ENCODE measurements around the gene CHN2. TPM values are rescaled to one million over a fixed set of nuclear protein-coding genes. Genes with fewer than 3 reads are reported as not detected.

Gene CHN2
- total RNA-seq, 5 donors from 2014 or later (not counting 1 experiment from before 2014, with no cell fraction given): 4.5 to 9.0 (median 6.6) TPM

DNA sequence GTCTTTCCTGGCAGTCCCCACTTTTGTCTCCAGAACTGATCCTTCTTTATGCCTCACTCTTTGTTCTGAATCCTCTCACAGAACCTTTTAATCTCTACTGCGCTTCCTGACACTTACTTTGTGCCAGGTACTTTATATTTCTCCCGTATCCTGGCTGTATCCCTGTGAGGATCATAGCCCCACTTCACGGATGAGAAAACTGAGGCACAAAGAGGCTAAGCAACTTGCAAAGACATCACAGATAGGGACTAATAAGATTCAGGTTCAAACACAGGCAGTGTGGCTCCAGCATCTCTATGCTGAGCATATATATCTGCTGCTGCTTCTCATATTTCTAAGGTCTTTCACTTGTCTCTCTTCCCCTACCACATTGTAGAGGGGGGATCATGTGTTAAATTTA lies 116.7 kb downstream of the CHN2 start:
- Mint-ChIP-seq H3K9me3 (peaks cover 4 to 15% (median 5%) of the 10 kb centered on the region in 3 donors), H3K27me3 (no peaks in the 10 kb centered on the region), H3K4me3 (no peak overlapping the region), H3K27ac (no peak overlapping the region), H3K4me1 (no peaks in the 10 kb centered on the region), H3K36me3 (peaks cover 8% of the 10 kb centered on the region)
- H3K27ac ChIP-seq (ENCODE audit: low read length): no peak overlapping the region
- H3K36me3 ChIP-seq (ENCODE audit: control insufficient read depth in 2 of 2, extremely low read depth in 1 of 2, insufficient read depth in 1 of 2, low read length in 1 of 2): no peaks in the 10 kb centered on the region
- DNase-seq (no peak), ATAC-seq (replicated peaks in 1 of 4) (no peak)
- CTCF ChIA-PET: no interaction called here
- H3K27me3 ChIP-seq (replicated peaks in 1 of 2; ENCODE audit: control insufficient read depth in 2 of 2, extremely low read depth in 1 of 2, insufficient read depth in 2 of 2, low read length in 1 of 2): peaks cover 0 to 4% of the 10 kb centered on the region in 2 experiments
- H3K4me1 ChIP-seq (ENCODE audit: control insufficient read depth in 1 of 2, extremely low read depth in 1 of 2, insufficient read depth in 2 of 2, low read length in 2 of 2): no peaks in the 10 kb centered on the region
- 86% methylated on average over 3 of the region's 3 CpGs for WGBS (ENCODE audit: insufficient coverage)
- no peaks in the 10 kb centered on the region for H3K9me3 ChIP-seq
- POLR2A ChIA-PET: no interaction called here
- no peak overlapping the region for H3K4me3 ChIP-seq (ENCODE audit: control insufficient read depth in 1 of 2, extremely low read depth in 1 of 2, low read length in 1 of 2)

DNA sequence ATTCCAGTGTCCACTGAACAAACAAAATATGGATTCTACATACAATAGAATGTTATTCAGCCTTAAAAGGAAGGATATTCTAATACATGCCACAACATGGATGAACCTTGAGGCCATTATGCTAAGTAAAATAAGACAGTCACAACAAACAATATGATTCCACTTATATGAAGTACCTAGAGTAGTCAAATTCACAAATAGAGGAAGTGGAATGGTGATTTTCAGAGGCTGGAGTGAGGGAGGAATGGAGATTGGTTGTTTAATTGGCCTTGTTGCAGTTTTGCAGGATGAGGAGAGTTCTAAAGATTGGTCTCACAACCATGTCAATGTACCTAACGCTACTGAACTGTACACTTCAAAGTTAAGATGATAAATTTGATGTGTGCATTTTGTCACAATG lies 119.6 kb downstream of the CHN2 start:
- no peak for DNase-seq
- Mint-ChIP-seq H3K4me1 (no peaks in the 10 kb centered on the region), H3K27me3 (no peaks in the 10 kb centered on the region), H3K27ac (no peak overlapping the region), H3K9me3 (peaks cover 0 to 10% (median 4%) of the 10 kb centered on the region in 3 donors), H3K36me3 (peaks cover 8% of the 10 kb centered on the region), H3K4me3 (no peak overlapping the region)
- no CpG with 5 or more reads among the region's 1 CpG for WGBS (ENCODE audit: insufficient coverage)
- ATAC-seq (replicated peaks in 1 of 4): no peak
- Histone ChIP-seq H3K27ac (ENCODE audit: low read length) (no peak overlapping the region), H3K27me3 (replicated peaks in 1 of 2; ENCODE audit: control insufficient read depth in 2 of 2, extremely low read depth in 1 of 2, insufficient read depth in 2 of 2, low read length in 1 of 2) (peaks cover 0 to 4% of the 10 kb centered on the region in 2 experiments), H3K9me3 (no peaks in the 10 kb centered on the region), H3K4me1 (ENCODE audit: control insufficient read depth in 1 of 2, extremely low read depth in 1 of 2, insufficient read depth in 2 of 2, low read length in 2 of 2) (no peaks in the 10 kb centered on the region), H3K4me3 (ENCODE audit: control insufficient read depth in 1 of 2, extremely low read depth in 1 of 2, low read length in 1 of 2) (no peak overlapping the region), H3K36me3 (ENCODE audit: control insufficient read depth in 2 of 2, extremely low read depth in 1 of 2, insufficient read depth in 1 of 2, low read length in 1 of 2) (no peaks in the 10 kb centered on the region)
- POLR2A ChIA-PET: no interaction called here
- CTCF ChIA-PET: interaction anchor here in 1 of 2 donors (0.6 kb wide), 1 partner anchor 410 kb away, joined by 3 read pairs; no protein-coding TSS in a partner anchor

- Mint-ChIP-seq H3K36me3 (peaks cover 5% of the 10 kb centered on the region), H3K4me1 (no peaks in the 10 kb centered on the region), H3K4me3 (no peak overlapping the region), H3K27ac (no peak overlapping the region), H3K27me3 (no peaks in the 10 kb centered on the region), H3K9me3 (peaks cover 0 to 6% (median 0%) of the 10 kb centered on the region in 3 donors)
- Histone ChIP-seq H3K9me3 (no peaks in the 10 kb centered on the region), H3K4me3 (ENCODE audit: control insufficient read depth in 1 of 2, extremely low read depth in 1 of 2, low read length in 1 of 2) (no peak overlapping the region), H3K36me3 (ENCODE audit: control insufficient read depth in 2 of 2, extremely low read depth in 1 of 2, insufficient read depth in 1 of 2, low read length in 1 of 2) (no peaks in the 10 kb centered on the region), H3K27ac (ENCODE audit: low read length) (no peak overlapping the region), H3K4me1 (ENCODE audit: control insufficient read depth in 1 of 2, extremely low read depth in 1 of 2, insufficient read depth in 2 of 2, low read length in 2 of 2) (no peaks in the 10 kb centered on the region), H3K27me3 (replicated peaks in 1 of 2; ENCODE audit: control insufficient read depth in 2 of 2, extremely low read depth in 1 of 2, insufficient read depth in 2 of 2, low read length in 1 of 2) (no peaks in the 10 kb centered on the region)
- DNase-seq (no peak), ATAC-seq (replicated peaks in 1 of 4) (no peak)
- no CpG with 5 or more reads among the region's 3 CpGs for WGBS (ENCODE audit: insufficient coverage)
- ChIA-PET POLR2A (no interaction called here), CTCF (interaction anchor here in 1 of 2 donors (0.6 kb wide), 1 partner anchor 17 kb away, joined by 4 read pairs; no protein-coding TSS in a partner anchor)
These were observed 120.7 kb downstream of the CHN2 start for GRCh38 chr7:29315122-29315891.

GRCh38 chr7:29315892-29316270 lies 121.3 kb downstream of the CHN2 start:
- Histone ChIP-seq H3K4me3 (ENCODE audit: control insufficient read depth in 1 of 2, extremely low read depth in 1 of 2, low read length in 1 of 2) (no peak overlapping the region), H3K36me3 (ENCODE audit: control insufficient read depth in 2 of 2, extremely low read depth in 1 of 2, insufficient read depth in 1 of 2, low read length in 1 of 2) (no peaks in the 10 kb centered on the region), H3K27me3 (replicated peaks in 1 of 2; ENCODE audit: control insufficient read depth in 2 of 2, extremely low read depth in 1 of 2, insufficient read depth in 2 of 2, low read length in 1 of 2) (no peaks in the 10 kb centered on the region), H3K27ac (ENCODE audit: low read length) (no peak overlapping the region), H3K9me3 (no peaks in the 10 kb centered on the region), H3K4me1 (ENCODE audit: control insufficient read depth in 1 of 2, extremely low read depth in 1 of 2, insufficient read depth in 2 of 2, low read length in 2 of 2) (no peaks in the 10 kb centered on the region)
- no CpG with 5 or more reads among the region's 2 CpGs for WGBS (ENCODE audit: insufficient coverage)
- POLR2A ChIA-PET: no interaction called here
- Mint-ChIP-seq H3K9me3 (peaks cover 0 to 6% (median 0%) of the 10 kb centered on the region in 3 donors), H3K27me3 (no peaks in the 10 kb centered on the region), H3K4me1 (no peaks in the 10 kb centered on the region), H3K27ac (no peak overlapping the region), H3K4me3 (no peak overlapping the region), H3K36me3 (peaks cover 5% of the 10 kb centered on the region)
- ATAC-seq (replicated peaks in 1 of 4) (no peak), DNase-seq (no peak)
- CTCF ChIA-PET: interaction anchor here in 1 of 2 donors (0.6 kb wide), 2 partner anchors 11 to 17 kb away, joined by 4 read pairs; no protein-coding TSS in a partner anchor

GRCh38 chr7:29316926-29317325 lies 122.4 kb downstream of the CHN2 start:
- ATAC-seq (replicated peaks in 1 of 4) (no peak), DNase-seq (no peak)
- H3K27me3 ChIP-seq (replicated peaks in 1 of 2; ENCODE audit: control insufficient read depth in 2 of 2, extremely low read depth in 1 of 2, insufficient read depth in 2 of 2, low read length in 1 of 2): no peaks in the 10 kb centered on the region
- no peaks in the 10 kb centered on the region for H3K27me3 Mint-ChIP-seq
- no peaks in the 10 kb centered on the region for H3K9me3 Mint-ChIP-seq
- H3K27ac Mint-ChIP-seq: no peak overlapping the region
- H3K36me3 ChIP-seq (ENCODE audit: control insufficient read depth in 2 of 2, extremely low read depth in 1 of 2, insufficient read depth in 1 of 2, low read length in 1 of 2): no peaks in the 10 kb centered on the region
- no CpG with 5 or more reads among the region's 3 CpGs for WGBS (ENCODE audit: insufficient coverage)
- H3K4me3 Mint-ChIP-seq: no peak overlapping the region
- H3K9me3 ChIP-seq: no peaks in the 10 kb centered on the region
- no peak overlapping the region for H3K27ac ChIP-seq (ENCODE audit: low read length)
- H3K36me3 Mint-ChIP-seq: no peaks in the 10 kb centered on the region
- no peaks in the 10 kb centered on the region for H3K4me1 ChIP-seq (ENCODE audit: control insufficient read depth in 1 of 2, extremely low read depth in 1 of 2, insufficient read depth in 2 of 2, low read length in 2 of 2)
- H3K4me3 ChIP-seq (ENCODE audit: control insufficient read depth in 1 of 2, extremely low read depth in 1 of 2, low read length in 1 of 2): no peak overlapping the region
- H3K4me1 Mint-ChIP-seq: no peaks in the 10 kb centered on the region
- ChIA-PET CTCF (no interaction called here), POLR2A (interaction anchor here in 1 of 2 donors (0.6 kb wide), 1 partner anchor 23 kb away, joined by 13 read pairs; no protein-coding TSS in a partner anchor)

DNA sequence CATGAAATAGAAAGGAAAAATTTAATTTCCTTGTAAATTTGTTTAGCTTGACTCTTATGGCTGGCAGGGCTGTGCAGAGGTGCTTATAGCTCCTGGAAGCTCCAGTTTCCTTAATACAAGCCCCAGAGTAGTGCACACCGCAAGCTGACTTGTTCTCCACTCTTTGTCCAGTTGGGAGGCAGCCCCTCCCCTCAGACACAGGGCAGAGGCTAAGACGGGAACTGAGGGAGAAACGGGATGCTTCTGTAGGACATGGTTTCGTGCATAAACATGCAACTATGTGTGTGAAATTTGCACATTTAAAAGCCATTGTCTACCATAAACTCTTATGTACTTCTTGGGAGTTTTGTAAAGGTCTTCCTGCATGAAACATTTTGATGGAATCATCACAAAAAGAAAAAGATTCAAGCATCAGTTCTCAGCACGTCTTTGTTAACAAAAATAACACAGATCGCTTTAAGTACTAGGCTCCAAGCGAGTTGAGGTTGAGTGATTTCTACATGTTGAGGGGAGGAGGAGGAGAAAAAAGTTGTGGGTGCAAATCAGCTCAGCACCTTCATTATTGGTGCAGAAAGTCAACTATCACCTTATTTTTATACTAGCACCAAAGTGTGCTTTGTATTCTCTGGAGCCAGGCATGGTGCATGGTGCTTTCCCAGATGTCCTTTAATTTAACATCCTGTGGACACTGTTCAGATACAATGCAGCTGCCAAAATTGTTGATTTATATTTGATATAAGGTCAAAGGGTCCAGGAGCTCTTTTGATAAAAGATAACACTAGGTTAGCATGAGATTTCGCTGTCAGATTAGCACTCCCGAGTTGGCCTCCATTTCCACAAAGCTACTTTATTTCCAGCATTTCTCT lies 124.5 kb downstream of the CHN2 start:
- Histone ChIP-seq H3K4me3 (ENCODE audit: control insufficient read depth in 1 of 2, extremely low read depth in 1 of 2, low read length in 1 of 2) (no peak overlapping the region), H3K4me1 (ENCODE audit: control insufficient read depth in 1 of 2, extremely low read depth in 1 of 2, insufficient read depth in 2 of 2, low read length in 2 of 2) (no peaks in the 10 kb centered on the region), H3K9me3 (no peaks in the 10 kb centered on the region), H3K27ac (ENCODE audit: low read length) (no peak overlapping the region), H3K36me3 (ENCODE audit: control insufficient read depth in 2 of 2, extremely low read depth in 1 of 2, insufficient read depth in 1 of 2, low read length in 1 of 2) (no peaks in the 10 kb centered on the region), H3K27me3 (replicated peaks in 1 of 2; ENCODE audit: control insufficient read depth in 2 of 2, extremely low read depth in 1 of 2, insufficient read depth in 2 of 2, low read length in 1 of 2) (no peaks in the 10 kb centered on the region)
- CTCF ChIA-PET: interaction anchor here in 1 of 2 donors (0.5 to 0.6 kb wide), 2 partner anchors 18 to 25 kb away, joined by 6 to 16 read pairs; no protein-coding TSS in a partner anchor
- Mint-ChIP-seq H3K4me3 (no peak overlapping the region), H3K9me3 (no peaks in the 10 kb centered on the region), H3K27ac (no peak overlapping the region), H3K4me1 (no peaks in the 10 kb centered on the region), H3K36me3 (no peaks in the 10 kb centered on the region), H3K27me3 (no peaks in the 10 kb centered on the region)
- DNase-seq (no peak), ATAC-seq (replicated peaks in 1 of 4) (no peak)
- WGBS (ENCODE audit: insufficient coverage): 100% methylated on average over 1 of the region's 9 CpGs
- POLR2A ChIA-PET: no interaction called here

Data from T-cell (primary cell).